GM10248 (cell line): Measurements from ENCODE around the gene TMEM273.

Experiments used
- CTCF ChIA-PET: fragments of 300-600 bp; sonication (Branson Sonifier 250); formaldehyde crosslinking; extraction: SDS; loops from one replicate; lab custom pipeline; 2021; ENCODE audit warnings: antibody characterized with exemption; lab: Yijun Ruan, JAX
- POLR2A ChIA-PET: fragments of 350-650 bp; sonication (Branson Sonifier 250); formaldehyde crosslinking; extraction: SDS; loops from one replicate; lab custom pipeline; 2020; ENCODE audit warnings: antibody characterized with exemption; lab: Yijun Ruan, JAX
- DNase-seq: peaks from one replicate; pipeline ENCODE4 v3.0.0; 2012; ENCODE audit errors: extremely low spot score
- TF ChIP-seq, protein P1 (sequence below): IDR thresholded peaks from 2 replicates; pipeline ENCODE4 v1.5.1; 2012; ENCODE audit warnings: mild to moderate bottlenecking, low read depth; ENCODE audit errors: extremely low read depth, missing control alignments, control extremely low read depth

TMEM273 gene

GRCh38 chr10:49115015-49115795, 73.0 kb downstream of the TMEM273 start, which contains the start of gene VSTM4:
TSS of gene VSTM4 (minus strand) at chr10:49115522. CDS start at chr10:49115485, 37 bp downstream.
- ChIA-PET POLR2A (no interaction called here), CTCF (no interaction called here)
- peak; percentile 55 for DNase-seq
- TF ChIP-seq, protein P1, sequence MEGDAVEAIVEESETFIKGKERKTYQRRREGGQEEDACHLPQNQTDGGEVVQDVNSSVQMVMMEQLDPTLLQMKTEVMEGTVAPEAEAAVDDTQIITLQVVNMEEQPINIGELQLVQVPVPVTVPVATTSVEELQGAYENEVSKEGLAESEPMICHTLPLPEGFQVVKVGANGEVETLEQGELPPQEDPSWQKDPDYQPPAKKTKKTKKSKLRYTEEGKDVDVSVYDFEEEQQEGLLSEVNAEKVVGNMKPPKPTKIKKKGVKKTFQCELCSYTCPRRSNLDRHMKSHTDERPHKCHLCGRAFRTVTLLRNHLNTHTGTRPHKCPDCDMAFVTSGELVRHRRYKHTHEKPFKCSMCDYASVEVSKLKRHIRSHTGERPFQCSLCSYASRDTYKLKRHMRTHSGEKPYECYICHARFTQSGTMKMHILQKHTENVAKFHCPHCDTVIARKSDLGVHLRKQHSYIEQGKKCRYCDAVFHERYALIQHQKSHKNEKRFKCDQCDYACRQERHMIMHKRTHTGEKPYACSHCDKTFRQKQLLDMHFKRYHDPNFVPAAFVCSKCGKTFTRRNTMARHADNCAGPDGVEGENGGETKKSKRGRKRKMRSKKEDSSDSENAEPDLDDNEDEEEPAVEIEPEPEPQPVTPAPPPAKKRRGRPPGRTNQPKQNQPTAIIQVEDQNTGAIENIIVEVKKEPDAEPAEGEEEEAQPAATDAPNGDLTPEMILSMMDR: no peak

DNA sequence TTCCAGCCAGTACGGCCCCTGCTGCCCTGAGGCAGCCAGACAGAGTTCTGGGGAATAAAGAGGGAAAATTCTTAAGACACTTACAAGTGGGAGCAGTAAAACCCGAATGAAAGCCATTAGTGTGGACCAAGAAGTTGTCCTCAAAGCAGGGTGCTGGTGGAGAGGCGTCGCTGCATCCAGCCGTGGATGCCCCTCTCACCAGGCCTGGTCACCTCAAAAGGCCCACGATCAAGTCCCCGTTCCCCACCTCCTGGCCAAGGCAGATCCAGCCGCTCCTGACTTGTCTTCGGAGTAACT, 73.5 kb downstream of the TMEM273 start:
- DNase-seq: no peak
- CTCF ChIA-PET: no interaction called here
- TF ChIP-seq, protein P1: no peak
- POLR2A ChIA-PET: no interaction called here

GRCh38 chr10:49113741-49114141, 74.5 kb downstream of the TMEM273 start:
- ChIA-PET CTCF (interaction anchor here (1.3 to 2.0 kb wide), 3 partner anchors 8 to 32 kb away, joined by 3 to 4 read pairs (median 3); no protein-coding TSS in a partner anchor), POLR2A (no interaction called here)
- TF ChIP-seq, protein P1: no peak
- no peak for DNase-seq

DNA sequence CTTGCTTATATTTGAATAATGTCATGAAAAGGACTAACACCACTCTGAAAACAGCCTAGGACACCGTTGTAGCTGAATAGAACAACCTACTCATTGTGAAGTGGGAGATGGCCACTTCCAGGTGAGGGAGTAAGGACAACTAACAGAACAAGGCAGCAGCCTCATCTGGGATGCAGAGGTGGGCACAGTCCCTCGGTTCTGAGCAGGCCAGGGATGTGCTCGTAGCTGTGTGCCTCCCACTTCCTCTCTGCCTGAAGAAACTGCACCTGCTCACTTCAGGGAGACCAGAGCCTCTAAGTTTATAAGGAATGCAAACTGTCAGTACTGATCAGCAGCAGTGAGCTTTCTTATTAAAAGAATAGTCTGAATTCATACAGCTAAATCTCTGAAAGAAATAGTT, 75.3 kb downstream of the TMEM273 start:
- POLR2A ChIA-PET: no interaction called here
- DNase-seq: no peak
- CTCF ChIA-PET: interaction anchor here (0.9 to 2.0 kb wide), 5 partner anchors 9 to 456 kb away, joined by 3 to 4 read pairs (median 3); no protein-coding TSS in a partner anchor
- TF ChIP-seq, protein P1: no peak

GRCh38 chr10:49112098-49112497, 76.1 kb downstream of the TMEM273 start:
- TF ChIP-seq, protein P1: no peak
- no peak for DNase-seq
- ChIA-PET CTCF (interaction anchor here (1.3 to 2.0 kb wide), 2 partner anchors 23 to 27 kb away, joined by 3 to 4 read pairs; no protein-coding TSS in a partner anchor), POLR2A (no interaction called here)

GRCh38 chr10:49111320-49111698, 76.9 kb downstream of the TMEM273 start:
- CTCF ChIA-PET: no interaction called here
- no peak for DNase-seq
- POLR2A ChIA-PET: no interaction called here
- TF ChIP-seq, protein P1: no peak
